Fibroblast of pulmonary artery (primary cell): ENCODE results near the gene ATP5ME.

Experiments
- DNase-seq: peaks from one replicate; pipeline ENCODE4 v3.0.0-alpha.2; 2010; ENCODE audit warnings: low read depth
- H3K4me3 ChIP-seq: replicated peaks from 2 replicates; pipeline ENCODE4 v1.5.1; 2011; ENCODE audit warnings: low read depth, mild to moderate bottlenecking, control low read depth, low read length, moderate library complexity
- TF ChIP-seq, protein P1 (sequence below): IDR thresholded peaks from 2 replicates; pipeline ENCODE4 v1.5.1; 2011; ENCODE audit warnings: mild to moderate bottlenecking, control low read depth, low read length, inconsistent platforms; ENCODE audit errors: missing control alignments

Gene ATP5ME

DNA sequence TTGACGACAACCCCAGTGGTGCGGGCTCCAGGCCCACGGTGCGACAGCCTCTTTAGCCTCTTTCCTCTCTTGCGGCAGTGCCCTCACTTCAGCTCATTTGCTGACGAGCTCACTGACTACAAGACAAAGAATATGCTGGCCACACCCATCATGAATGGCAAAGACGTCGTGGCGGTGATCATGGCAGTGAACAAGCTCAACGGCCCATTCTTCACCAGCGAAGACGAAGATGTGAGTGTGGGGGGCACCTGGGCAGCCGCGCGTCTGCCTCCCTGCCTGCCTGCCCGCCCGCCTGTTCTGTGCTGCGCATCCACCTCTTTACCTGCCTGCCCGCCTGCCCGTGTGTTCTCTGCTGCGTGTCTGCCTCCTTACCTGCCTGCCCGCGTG, 39.5 kb downstream of the ATP5ME start:
- DNase-seq: no peak
- no peak overlapping the region for H3K4me3 ChIP-seq
- TF ChIP-seq, protein P1, sequence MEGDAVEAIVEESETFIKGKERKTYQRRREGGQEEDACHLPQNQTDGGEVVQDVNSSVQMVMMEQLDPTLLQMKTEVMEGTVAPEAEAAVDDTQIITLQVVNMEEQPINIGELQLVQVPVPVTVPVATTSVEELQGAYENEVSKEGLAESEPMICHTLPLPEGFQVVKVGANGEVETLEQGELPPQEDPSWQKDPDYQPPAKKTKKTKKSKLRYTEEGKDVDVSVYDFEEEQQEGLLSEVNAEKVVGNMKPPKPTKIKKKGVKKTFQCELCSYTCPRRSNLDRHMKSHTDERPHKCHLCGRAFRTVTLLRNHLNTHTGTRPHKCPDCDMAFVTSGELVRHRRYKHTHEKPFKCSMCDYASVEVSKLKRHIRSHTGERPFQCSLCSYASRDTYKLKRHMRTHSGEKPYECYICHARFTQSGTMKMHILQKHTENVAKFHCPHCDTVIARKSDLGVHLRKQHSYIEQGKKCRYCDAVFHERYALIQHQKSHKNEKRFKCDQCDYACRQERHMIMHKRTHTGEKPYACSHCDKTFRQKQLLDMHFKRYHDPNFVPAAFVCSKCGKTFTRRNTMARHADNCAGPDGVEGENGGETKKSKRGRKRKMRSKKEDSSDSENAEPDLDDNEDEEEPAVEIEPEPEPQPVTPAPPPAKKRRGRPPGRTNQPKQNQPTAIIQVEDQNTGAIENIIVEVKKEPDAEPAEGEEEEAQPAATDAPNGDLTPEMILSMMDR: no peak

DNA sequence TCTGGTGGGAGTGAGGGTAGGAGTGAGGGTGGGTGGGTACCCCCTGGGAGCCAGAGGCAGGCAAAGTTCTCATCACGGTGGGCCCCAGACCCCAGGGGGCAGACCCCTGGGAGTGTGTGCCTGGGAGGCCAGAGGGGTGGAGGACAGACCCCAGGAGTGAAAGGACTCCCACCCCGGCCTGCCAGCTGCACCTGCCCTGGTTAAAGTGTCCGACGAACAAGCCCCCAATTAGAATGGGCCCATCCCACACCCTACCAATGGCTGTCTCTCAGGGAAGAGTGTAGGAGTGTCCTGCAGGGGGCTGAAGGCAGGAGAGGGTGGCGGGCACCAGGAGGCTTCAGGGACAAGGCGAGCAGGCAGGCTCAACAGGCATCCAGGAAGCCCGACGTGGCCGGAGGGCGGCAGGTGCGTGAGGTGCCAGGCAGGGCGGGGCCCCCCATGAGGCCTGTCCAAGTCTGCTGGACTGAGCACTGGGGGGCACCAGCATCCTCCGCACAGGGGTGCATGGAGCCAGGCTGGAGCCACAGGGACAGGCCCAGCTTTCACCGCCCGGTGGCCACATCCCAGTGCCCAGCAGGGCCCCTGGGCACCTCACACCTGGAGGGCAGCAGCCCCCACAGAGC, 40.0 kb downstream of the ATP5ME start:
- no peak for DNase-seq
- no peak overlapping the region for H3K4me3 ChIP-seq
- TF ChIP-seq, protein P1: no peak

DNA sequence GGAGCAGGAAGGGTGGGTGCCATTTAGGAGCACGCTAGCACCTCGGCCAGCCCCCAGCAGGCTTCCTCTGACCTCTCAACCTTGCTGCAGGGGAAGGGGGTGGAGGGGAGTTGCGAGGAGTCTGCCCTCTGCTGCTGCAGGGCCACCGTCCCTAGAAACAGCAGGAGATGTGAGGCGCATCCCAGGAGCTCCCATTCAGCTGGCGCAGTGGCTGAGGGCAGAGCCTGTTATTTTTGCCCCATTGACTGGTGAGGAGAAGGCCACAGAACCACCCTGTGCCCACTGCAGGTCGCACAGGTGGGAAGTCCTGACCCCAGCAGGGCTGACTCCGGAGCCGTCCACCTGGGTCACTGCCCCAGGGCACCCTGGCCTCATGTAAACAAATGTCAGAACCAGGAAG, 40.7 kb downstream of the ATP5ME start:
- DNase-seq: no peak
- TF ChIP-seq, protein P1: no peak
- H3K4me3 ChIP-seq: no peak overlapping the region

DNA sequence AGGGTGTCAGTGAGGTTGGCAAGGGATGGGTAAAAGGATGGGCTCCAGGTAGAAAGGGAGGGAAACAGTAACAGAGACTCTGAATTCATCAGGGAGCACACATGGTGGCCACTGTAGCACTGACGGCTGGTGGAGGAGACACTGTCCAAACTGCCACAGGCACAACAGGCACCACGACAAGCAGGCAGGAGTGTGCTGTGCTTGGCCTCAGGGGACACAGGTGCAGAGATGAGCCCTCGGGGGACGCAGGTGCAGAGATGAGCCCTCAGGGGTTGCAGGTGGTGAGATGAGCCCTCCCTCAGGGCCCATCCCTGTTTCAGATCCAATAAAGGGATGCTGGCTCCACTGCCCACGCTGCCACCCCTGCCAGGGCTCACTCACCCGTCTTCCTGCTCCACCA, 41.1 kb downstream of the ATP5ME start:
- DNase-seq: no peak

DNA sequence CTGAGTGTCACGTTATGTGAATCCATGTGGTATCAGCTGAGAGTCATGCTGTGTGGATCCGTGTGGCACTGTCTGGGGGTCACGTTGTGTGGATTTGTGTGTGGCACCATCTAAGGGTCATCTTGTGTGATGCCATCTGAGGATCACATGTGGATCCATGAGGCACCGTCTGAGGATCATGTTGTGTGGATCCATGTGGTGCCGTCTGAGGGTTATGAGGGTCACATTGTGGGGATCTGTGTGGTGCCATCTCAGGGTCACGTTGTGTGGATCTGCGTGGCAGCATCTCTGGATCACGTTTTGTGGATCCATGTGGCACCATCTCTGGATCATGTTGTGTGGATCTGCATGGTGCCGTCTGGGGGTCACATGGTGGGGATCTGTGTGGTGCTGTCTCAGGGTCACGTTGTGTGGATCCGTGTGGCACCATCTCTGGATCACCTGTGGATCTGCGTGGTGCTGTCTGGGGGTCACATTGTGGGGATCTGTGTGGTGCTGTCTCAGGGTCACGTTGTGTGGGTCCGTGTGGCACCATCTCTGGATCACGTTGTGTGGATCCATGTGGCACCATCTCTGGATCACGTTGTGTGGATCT, 41.8 kb downstream of the ATP5ME start:
- no peak overlapping the region for H3K4me3 ChIP-seq
- TF ChIP-seq, protein P1: no peak
- DNase-seq: no peak

More for the DNA sequence above, 41.1 kb downstream of the ATP5ME start:
- H3K4me3 ChIP-seq: no peak overlapping the region
- TF ChIP-seq, protein P1: no peak

DNA sequence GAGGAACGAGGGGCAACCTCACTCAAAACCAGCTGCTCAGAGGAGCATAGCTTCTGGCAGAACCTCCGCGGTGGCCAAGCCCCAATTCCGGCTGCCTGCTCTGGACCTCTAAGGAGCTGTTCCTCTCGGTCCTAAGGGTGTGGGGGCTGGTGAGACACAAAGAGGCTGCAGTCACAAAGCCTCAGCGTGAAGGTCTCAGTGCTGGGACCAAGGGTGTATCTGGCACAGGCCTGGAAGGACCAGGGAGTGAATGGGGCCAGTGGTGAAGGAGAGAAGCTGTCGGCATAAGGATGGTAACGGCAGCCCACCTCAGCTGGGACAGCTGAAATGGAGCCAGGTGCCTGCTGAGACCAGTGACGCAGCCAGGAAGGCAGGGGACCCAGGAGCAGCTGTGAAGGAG, 43.4 kb downstream of the ATP5ME start:
- TF ChIP-seq, protein P1: no peak
- DNase-seq: no peak
- no peak overlapping the region for H3K4me3 ChIP-seq
